ENCODE results near the gene LRP11.

Gene LRP11

GRCh38 chr6:149898966-149899365, 34.8 kb upstream of the LRP11 start:
- no peak for DNase-seq (ENCODE audit: low read depth in 1 of 2, low spot score in 1 of 2)
- H3K27ac ChIP-seq (replicated peaks): no peak overlapping the region
- TF ChIP-seq REST (IDR thresholded peaks at IDR 0.05; ENCODE audit: insufficient replicate concordance, low read depth) (no peak), GABPA (IDR thresholded peaks at IDR 0.05; ENCODE audit: low read depth) (no peak), SPI1 (IDR thresholded peaks at IDR 0.05; ENCODE audit: borderline replicate concordance, low read depth) (no peak), POLR2AphosphoS5 (IDR thresholded peaks at IDR 0.05; ENCODE audit: low read depth) (no peak), CTCF (IDR thresholded peaks at IDR 0.05; ENCODE audit: insufficient read depth, low read length) (no peak)
- peaks cover 11% of the 10 kb centered on the region for H3K27me3 ChIP-seq (ENCODE audit: insufficient read depth, poor library complexity, severe bottlenecking)
- no peak overlapping the region for H3K4me3 ChIP-seq (replicated peaks; ENCODE audit: insufficient read depth, low read length)

GRCh38 chr6:149897855-149898744, 33.9 kb upstream of the LRP11 start, which contains the start of gene RAET1E:
Gene RAET1E, minus strand, starts transcription at chr6:149898113. Its CDS starts 7,212 bp downstream, at chr6:149890901.
- no peak for TF ChIP-seq REST (IDR thresholded peaks at IDR 0.05; ENCODE audit: insufficient replicate concordance, low read depth)
- TF ChIP-seq POLR2AphosphoS5 (IDR thresholded peaks at IDR 0.05; ENCODE audit: low read depth): no peak
- no peak for TF ChIP-seq CTCF (IDR thresholded peaks at IDR 0.05; ENCODE audit: insufficient read depth, low read length)
- no peak for TF ChIP-seq GABPA (IDR thresholded peaks at IDR 0.05; ENCODE audit: low read depth)
- TF ChIP-seq SPI1 (IDR thresholded peaks at IDR 0.05; ENCODE audit: borderline replicate concordance, low read depth): no peak
- Histone ChIP-seq H3K4me3 (replicated peaks; ENCODE audit: insufficient read depth, low read length) (no peak within 1 kb of the TSS), H3K27ac (replicated peaks) (no peak within 1 kb of the TSS), H3K27me3 (ENCODE audit: insufficient read depth, poor library complexity, severe bottlenecking) (peaks cover 11% of the 10 kb centered on the region)
- DNase-seq (ENCODE audit: low read depth in 1 of 2, low spot score in 1 of 2): no peak

GRCh38 chr6:149897015-149897697, 33.0 kb upstream of the LRP11 start:
- TF ChIP-seq SPI1 (IDR thresholded peaks at IDR 0.05; ENCODE audit: borderline replicate concordance, low read depth) (no peak), GABPA (IDR thresholded peaks at IDR 0.05; ENCODE audit: low read depth) (no peak), REST (IDR thresholded peaks at IDR 0.05; ENCODE audit: insufficient replicate concordance, low read depth) (no peak), POLR2AphosphoS5 (IDR thresholded peaks at IDR 0.05; ENCODE audit: low read depth) (no peak), CTCF (IDR thresholded peaks at IDR 0.05; ENCODE audit: insufficient read depth, low read length) (no peak)
- no peak overlapping the region for H3K27ac ChIP-seq (replicated peaks)
- no peak for DNase-seq (ENCODE audit: low read depth in 1 of 2, low spot score in 1 of 2)
- H3K27me3 ChIP-seq (ENCODE audit: insufficient read depth, poor library complexity, severe bottlenecking): peaks cover 3% of the 10 kb centered on the region
- no peak overlapping the region for H3K4me3 ChIP-seq (replicated peaks; ENCODE audit: insufficient read depth, low read length)

Data from HL-60 (cell line).